GM21526 (cell line): ENCODE data around the gene USP6NL.

Source experiments
- ATAC-seq: cut with Tn5 transposase; IDR thresholded peaks from one replicate; pipeline ENCODE4 v1.9.1; 2021; ENCODE audit warnings: moderate library complexity; ENCODE audit not compliant: unreplicated experiment, low FRiP score

USP6NL gene

DNA sequence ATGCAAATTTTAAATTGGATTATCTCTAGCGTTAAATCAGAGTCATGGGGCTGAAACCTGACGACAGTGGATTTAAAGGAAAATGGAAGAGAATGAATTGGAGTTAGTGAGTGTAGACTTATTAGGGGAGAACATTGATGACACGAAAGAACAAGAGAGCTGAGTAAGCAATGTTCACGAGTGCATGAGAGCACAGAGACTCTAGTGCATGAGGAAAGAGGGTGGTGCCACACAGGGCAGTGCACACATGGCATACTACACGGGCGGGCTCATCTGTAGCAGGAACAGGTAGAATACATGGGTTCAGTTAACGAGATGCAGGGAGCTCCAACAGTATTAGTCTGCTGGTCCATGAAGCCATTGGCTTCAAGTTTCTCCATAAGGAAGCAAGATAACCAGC, 53.9 kb downstream of the USP6NL start:
- no peak for ATAC-seq

DNA sequence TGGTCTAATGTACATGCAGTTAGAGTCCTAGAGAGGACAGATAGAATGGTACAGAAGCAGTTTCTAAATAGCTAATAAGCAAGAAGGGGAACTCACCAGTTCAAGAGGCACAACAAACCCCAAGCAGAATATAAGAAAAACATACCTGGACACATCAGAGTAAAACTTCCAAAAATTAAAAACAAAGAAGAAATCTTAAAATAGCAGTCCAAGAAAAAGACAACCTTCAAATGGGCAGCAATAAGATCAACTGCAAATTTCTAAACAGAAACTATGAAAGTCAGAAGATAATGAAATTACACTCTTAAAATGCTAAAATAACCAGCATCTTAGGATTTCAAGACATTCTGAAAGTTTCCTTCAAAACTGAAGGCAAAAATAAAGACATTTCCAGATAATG, 55.9 kb downstream of the USP6NL start:
- ATAC-seq = no peak

DNA sequence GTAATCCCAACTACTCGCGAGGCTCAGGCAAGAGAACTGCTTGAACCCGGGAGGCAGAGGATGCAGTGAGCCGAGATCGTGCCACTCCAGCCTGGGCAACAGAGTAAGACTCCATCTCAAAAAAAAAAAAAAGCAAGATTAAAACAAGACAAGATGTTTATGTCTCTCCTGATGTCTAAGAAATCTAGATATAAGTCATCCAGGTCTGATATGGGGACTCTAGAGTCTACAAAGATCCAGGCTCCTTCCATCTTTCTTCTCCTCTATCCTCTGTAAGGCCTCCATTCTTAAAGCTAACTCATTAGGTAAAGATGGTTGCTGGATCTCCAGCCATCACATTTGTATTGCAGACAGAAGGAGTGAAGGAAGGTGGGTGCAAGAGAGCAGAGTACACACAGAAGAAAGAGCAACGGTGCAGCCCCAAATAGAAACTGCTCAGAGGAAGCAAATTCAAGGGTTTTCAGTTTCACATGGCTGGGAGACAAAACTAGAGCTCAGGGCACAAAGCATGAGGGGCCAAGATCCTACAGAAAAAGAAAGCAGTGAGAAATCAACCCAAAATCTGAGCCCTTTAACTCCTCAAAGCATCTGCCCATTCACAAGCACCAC, 57.6 kb downstream of the USP6NL start:
- peak; percentile 80 for ATAC-seq

DNA sequence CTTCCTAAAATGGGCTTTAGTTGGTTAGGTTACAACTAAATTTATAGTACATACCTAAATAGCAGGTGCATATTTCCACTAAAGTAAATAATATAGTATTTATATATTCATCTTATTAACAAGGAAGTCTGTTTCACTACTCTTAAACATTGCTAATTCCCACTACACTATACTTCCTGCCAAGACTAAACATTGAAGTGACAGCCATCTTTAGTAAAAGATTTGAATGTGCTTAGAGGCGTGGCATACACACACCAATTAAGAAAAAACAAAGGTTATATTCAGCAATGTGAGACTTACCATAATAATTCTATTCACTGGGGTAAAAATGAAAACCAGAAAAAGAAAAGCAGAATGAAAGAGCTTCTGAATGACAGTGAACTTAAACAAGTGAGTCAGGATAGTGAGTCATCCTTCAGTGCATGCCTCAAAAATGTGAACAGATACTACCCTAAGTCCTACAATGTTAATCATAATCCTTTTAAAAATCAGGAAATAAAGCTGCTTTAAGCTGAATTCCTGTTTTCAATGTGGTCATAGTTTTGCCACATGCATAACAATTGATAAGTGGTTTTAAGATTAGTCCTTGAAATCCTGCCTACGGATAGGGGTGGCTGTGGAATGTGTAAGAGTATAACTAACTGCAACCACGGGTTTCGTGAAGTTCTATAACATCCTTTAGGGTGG, 59.4 kb downstream of the USP6NL start:
- no peak for ATAC-seq

DNA sequence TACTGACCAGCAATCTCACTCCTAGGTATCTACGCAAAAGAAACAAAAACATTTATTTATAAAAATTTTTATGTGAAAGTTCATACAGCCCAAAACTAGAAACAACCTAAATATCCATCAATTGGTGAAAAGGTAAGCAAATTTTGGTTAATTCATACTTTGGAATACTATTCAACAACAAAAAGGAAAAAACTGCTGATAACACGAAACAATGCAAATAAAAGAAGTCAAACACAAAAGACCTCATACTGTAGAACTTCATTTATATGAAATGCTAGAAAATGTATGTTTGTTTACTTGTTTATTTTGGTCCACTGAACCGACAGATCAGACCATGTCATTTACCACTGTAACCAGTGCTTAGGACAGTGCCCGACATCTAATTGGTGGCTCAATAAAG, 60.3 kb downstream of the USP6NL start:
- ATAC-seq = no peak

DNA sequence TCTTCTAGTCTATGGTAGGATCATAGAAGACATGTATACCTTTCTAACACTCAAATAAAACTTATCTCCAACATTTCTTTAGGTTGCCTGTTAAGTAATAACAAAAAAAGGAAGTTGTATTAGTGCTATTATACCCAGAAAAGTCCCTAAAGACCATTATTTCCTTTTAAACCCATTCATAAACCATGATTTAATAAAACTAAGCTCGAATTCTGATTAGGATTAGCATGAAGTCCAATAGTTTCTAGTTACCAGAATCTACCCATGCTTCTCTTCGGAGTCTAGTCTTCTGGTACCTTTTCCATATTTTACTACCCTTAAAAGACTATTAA, 62.7 kb downstream of the USP6NL start:
- no peak for ATAC-seq

DNA sequence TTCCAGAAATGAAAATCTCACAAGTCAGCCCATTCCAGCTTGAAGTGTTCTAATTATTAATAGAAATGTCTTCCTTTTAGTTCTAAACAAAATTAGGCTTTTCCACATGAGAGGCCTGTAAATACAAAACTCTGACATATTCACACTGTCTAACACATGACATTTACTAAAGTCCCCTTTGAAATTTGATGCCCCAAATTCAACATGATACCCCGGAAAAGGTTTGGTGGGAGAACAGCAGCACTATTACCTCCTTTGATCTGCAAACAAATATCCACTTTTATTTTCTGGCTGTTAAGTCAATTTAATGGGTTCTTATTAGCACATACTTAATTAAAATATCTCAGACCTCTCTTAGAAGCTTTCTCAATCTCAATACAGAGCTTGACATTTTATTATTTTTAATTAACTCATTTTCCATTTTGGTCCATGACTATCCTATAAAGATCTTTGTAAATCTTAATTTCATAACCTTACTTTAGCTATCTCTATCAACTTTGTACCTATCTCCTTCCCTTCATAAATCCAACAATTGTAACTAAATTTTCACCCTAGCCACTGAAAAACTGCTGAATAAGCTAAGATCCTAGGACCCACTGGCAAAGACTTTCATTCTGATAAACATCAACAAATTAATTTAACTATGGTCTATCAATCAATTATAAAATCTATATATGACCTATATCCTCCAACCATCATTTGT, 63.2 kb downstream of the USP6NL start:
- ATAC-seq = no peak

DNA sequence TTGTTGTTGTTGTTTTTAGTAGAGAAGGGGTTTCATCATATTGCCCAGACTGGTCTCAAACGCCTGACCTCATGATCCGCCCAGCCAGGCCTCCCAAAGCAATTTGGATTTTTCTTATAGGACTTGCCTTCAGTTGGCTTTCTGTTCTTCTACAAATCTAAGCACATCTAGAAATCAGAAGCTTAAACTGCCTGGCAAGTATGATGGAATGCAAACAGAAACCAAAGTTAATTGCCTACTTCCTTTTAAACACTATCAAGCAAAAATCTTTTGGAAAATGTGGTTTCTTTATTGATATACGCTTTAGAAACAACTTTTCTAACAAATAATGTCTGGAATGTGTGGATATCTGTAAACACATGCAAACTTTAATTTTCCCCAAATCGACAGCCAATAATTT, 64.9 kb downstream of the USP6NL start:
- no peak for ATAC-seq

DNA sequence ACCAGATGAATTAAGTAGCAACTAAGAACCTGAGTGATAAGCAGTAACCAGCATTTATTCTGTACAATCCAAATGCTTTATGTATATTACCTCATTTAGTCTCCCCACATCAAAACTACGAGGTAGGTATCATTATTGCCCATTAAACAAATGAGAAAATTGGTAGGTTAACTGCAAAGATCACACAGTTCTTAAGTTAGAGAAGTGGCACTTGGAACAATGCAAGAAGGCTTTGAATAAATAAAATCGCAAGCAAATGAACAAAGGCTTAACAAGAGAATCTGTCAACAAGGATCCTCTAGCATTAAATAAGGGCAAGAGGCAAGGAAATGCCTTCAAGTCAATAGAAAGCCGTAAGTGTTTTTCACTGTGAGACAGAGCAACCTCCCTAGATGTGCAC, 70.2 kb downstream of the USP6NL start:
- ATAC-seq = no peak

DNA sequence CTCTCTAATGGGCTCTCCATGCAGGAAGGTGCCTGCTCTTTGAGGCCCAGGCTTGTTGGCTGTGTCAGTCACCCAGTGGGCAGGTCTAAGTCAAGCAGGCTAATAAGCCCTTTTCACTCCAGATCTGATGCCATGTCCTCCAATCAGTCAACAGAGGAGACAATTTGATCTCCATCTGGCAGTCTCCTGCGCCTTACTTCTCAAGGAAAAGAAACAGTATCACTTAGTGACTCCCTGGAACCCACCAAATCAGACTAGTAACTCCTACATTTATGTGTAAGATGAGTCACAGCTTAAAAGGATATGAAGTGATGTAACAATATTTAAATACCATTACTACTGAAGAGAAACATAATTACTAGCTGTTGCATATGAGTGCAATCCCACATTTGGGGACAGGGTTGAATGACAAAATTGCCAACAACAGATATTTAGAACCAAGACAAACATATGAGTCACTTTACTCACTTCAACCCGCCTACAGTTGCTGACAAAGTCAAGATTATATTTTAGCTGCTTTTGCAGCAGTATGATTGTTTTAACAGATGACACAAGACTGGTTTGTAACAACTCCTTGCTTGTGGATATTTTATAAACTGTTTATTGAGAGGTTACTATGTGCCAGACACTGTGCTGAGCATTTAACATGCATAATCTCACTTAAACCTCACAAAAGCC, 72.1 kb downstream of the USP6NL start:
- ATAC-seq = no peak

DNA sequence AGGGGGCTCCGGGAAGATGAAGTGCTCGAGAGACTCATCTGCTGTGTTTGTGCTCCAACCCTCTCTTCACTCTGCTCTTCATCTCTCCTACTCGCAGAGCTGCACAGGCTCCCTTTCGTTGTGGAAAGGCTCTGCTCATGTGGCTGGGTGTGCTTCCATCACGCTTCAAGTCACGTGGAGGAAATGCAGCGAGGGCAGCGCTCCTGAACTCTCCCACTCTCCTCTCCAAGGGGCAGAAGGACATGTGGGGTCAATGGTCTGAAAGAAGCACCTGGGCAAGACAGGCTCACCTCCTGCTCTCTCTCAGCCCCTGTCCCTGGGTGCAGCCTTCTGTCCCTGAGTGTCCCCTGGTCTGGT, 72.6 kb downstream of the USP6NL start:
- ATAC-seq = no peak

DNA sequence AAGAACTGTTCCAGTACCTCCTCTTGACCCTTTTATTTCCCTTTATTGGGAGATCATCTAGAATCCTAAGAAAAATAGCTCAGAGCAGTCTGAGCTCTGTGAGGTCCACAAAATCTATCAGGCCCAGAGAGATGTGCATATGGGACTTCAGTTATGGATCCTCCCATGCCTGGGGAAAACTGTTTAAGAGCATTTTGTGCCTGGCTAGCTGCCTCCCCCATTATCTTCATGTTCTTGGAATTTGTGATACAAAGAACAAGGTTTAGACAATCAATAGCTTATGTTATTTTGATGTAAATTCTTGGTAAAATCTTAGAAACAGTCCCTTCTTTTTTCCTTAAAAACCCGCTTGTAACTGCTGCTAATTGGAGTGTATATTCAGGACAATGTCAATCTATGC, 75.2 kb downstream of the USP6NL start:
- ATAC-seq = no peak

DNA sequence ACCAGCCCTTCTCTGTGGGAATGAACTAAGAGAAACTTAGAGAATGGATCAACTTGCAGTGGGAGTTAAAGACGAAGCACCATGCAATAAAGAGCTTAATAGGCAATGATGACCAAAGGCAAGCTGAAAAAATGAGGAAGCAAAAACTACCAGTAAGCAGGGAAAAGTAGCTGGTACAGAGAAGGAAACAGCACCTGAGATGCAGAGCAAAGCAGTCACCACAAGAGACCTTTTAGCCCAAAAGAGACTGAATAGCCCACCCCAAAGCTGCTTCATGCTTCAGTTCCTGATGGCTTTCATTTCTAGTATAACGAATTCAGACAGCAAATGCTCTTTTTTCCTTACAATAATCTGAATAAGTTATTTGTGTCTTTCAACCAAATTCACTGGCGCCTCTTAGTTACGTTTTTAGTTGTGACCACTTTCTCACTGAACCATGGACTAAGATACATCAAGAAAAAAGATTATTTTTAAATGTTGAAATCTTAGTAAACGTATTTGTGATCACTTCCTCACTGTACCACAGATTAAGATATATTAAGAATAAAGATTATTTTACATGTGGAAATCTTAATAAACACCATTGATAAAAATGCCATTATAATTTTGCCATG, 76.0 kb downstream of the USP6NL start:
- no peak for ATAC-seq

DNA sequence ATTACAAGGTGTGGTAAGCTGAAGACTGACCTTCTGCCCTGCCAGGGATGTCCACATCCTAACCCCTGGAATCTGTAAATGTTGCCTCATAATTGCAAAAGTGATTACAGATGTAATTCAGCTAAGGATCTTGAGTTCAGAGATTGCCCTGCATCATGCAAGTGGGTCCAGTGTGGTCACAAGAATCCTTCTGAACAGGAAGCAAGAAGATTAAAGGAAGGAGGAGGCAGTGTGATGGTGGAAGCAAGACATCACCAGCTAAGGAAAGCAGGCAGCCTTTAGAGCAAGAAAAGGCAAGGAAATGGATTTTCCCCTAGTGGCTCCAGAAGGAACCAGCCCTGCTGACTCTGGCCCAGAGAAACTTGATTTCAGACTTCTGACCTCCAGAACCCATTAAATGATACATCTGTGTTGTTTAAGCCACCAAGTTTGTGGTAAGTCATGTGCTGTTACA, 78.1 kb downstream of the USP6NL start:
- no peak for ATAC-seq

DNA sequence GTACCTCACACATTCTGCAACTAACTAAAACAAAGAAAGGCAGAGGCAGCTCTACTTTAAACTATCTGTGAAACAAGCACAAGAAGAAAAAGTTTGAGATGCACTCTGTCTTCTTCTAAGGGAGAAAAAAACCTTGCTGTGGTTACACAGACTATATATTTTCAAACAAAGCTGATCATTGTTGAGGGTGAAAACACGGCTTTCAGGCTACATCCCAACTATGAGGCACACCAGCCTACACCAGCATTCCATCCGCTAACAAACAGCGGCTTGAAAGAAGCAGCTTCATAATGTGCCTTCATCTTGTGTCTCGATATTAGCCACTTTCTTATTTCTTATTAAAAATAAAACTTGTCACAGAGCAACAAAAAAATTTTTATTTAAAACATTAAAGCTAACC, 79.1 kb downstream of the USP6NL start:
- no peak for ATAC-seq

DNA sequence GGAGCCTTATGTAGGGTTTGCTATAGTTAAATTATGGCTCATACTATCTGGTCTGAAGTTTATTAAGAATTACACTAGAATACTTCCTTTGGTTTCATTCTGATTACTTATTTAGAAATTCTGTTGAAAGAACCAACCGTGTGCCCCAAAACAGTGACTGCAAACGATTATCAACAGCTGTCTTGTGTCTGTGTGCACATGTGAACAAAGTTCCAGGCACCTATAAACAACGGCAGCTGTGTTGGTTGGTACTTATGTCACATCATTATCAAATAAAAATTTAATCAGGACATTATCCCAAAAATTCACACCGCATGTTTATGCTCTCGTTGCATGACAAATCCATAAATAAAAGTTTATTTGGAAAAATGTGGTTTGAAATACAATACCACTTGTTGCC, 80.6 kb downstream of the USP6NL start:
- ATAC-seq = no peak

DNA sequence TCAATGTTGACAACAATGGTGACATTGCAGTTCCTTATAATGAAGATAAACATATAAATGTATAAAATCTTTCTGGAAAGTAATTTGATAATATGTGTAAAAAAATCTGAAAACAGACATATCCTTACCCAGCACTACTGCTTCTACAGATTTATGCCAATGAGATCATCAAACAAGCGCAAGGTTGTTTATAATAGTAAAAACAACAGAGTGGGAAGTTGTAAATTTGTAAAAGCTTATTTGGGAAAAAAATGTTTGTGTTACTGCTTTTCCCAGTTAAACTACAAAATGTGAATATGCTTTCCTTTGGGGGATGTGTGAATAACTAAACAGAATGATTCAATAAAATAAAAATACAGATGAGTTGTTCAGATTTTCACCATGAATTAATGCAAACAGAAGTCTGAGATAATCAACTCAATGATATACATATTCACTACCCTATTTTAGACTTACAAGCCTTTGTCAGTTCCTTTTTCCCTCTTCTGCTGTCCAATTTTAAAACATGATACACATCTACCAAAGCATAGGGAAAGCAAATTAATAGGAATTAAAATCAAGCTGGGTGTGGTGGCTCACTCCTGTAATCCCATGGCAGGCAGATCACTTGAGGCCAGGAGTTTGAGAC, 82.1 kb downstream of the USP6NL start:
- ATAC-seq = no peak

DNA sequence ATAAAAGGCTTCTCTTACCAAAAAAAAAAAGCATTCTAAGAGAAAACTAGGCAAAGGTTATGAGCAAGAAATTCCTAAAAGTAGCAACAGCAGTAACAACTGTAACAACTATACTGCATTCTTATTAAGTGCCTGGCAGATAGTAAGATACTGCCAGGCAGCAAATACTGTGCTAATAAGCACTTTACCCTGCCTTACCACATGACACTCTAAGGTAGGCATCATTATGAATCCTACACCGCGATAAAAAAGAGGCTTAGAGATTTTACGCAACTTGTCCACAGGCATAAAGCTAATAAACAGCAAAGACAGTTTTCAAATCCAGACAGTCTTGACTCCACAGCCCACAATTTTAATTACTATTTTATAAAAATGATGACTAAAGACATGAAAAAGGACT, 83.2 kb downstream of the USP6NL start:
- ATAC-seq = no peak

DNA sequence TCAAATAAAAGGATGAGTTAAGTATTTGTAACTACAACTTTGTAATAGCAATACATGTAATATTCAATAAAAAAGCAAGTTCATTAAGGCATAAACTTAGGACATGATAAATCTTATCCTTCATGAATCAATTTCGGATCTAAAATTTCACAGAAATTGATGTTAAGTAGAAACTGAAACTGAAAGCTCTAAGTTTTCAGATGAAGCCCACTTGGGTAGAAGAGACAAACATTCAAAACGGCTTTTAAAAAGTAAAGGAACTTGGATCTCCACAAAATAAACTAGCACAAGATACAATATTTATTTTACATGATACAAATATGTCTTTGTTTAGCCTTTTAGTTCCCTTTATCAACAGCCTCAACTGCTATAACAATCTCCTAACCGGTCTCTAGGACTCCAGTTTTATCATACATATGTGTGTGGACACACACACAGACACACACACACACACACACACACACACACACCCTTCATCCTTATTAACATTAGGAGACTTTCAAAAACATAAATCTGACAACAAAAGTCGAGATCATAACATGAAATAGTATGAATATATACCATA, 83.7 kb downstream of the USP6NL start:
- ATAC-seq = no peak

DNA sequence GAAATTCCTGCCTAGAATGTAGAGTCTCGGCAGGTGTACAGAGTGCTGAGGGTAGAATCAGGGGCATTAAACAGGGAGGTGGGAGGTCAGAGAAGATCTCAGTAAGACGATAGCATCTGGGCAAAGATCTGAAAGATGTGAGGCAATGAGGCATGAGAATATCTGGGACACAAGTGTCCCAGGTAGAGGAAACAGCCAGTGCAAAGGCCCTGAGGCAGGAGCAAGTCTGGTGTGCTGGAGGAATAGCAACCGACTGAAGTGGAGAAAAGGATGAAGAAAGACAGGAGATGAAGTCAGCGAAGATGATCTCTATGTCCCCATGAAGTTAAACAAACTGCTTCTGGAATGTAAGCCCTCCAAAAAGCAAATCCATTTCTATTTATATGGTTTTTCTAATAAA, 84.4 kb downstream of the USP6NL start:
- no peak for ATAC-seq
